Activated naive CD8-positive, alpha-beta T cell treated with anti-CD3 and anti-CD28 coated beads, Interleukin-2, amount 10 ng/mL, durations not matched to agents 7 days and 5 days (primary cell): ENCODE measurements around the gene EDIL3. TPM values are rescaled to one million over a fixed set of nuclear protein-coding genes. Genes with fewer than 3 reads are reported as not detected.
"Not testable (repeated sequence)": the region's sequence is repeated elsewhere in the genome, so short reads cannot be mapped to it uniquely, and the experiment has no call there.

Experiments
- ATAC-seq: fragments of 150-1000 bp; cut with Tn5 transposase; one replicate; pipeline ENCODE4 v1.10.0; 2021; ENCODE audit warnings: low read depth, moderate library complexity
- POLR2A ChIA-PET: fragments of 350-600 bp; sonication (Branson Sonifier 250); formaldehyde crosslinking; loops from one replicate; lab custom pipeline; 2021; ENCODE audit warnings: antibody characterized with exemption; lab: Charles Lee
- DNase-seq: peaks from one replicate; pipeline ENCODE4 v3.0.0; 2021
- H3K27ac Mint-ChIP-seq: one replicate; pipeline ENCODE4 v1.8.0; 2022; ENCODE audit warnings: mild to moderate bottlenecking, mixed read lengths
- H3K27me3 Mint-ChIP-seq: one replicate; pipeline ENCODE4 v1.8.0; 2022; ENCODE audit warnings: mild to moderate bottlenecking, moderate library complexity, mixed read lengths
- H3K36me3 Mint-ChIP-seq: one replicate; pipeline ENCODE4 v1.8.0; 2021; ENCODE audit warnings: mild to moderate bottlenecking, mixed read lengths
- H3K4me1 Mint-ChIP-seq: one replicate; pipeline ENCODE4 v1.8.0; 2021; ENCODE audit warnings: mixed read lengths
- H3K4me3 Mint-ChIP-seq: one replicate; pipeline ENCODE4 v1.8.0; 2022; ENCODE audit warnings: mild to moderate bottlenecking, moderate library complexity, mixed read lengths
- H3K9me3 Mint-ChIP-seq: one replicate; pipeline ENCODE4 v1.8.0; 2021; ENCODE audit warnings: mixed read lengths
- total RNA-seq, 2 experiments: library from RNA; stranded (reverse); gene quantifications; one replicate each; pipeline ENCODE4 v1.2.3, GENCODE V29; 2021

The EDIL3 gene
- total RNA-seq, 2 experiments from 2014 or later, result not detected

GRCh38 chr5:84069608-84070179 is 315.0 kb downstream of the EDIL3 start:
- Mint-ChIP-seq H3K27me3 (no peaks in the 10 kb centered on the region), H3K4me3 (no peak overlapping the region), H3K27ac (no peak overlapping the region), H3K9me3 (no peaks in the 10 kb centered on the region), H3K4me1 (no peaks in the 10 kb centered on the region), H3K36me3 (no peaks in the 10 kb centered on the region)
- POLR2A ChIA-PET, result no interaction called here
- DNase-seq (no peak), ATAC-seq (no peak)

DNA sequence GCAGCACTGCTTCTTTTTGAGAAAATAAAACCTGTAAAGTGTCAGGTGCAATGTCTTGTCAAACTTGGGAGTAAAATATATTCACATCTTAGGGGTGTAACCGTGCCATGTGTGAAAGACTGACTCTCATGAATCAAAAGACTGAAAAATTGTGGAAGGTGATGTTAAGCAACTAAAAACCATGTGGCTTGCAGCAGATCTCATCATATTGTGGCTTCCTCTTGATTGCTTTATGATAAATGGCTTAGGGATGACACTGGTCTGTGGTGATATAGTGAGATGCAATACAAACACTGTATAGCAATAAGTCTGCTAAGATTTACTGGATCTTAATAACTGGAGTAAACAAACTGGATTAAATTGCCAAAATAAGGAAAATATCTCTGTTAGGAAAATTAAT is 321.6 kb downstream of the EDIL3 start:
- Mint-ChIP-seq H3K4me3 (no peak overlapping the region), H3K9me3 (no peaks in the 10 kb centered on the region)
- POLR2A ChIA-PET, result no interaction called here

GRCh38 chr5:84059672-84060071 is 325.0 kb downstream of the EDIL3 start:
- no peaks in the 10 kb centered on the region for H3K9me3 Mint-ChIP-seq
- no peak overlapping the region for H3K27ac Mint-ChIP-seq
- no peaks in the 10 kb centered on the region for H3K4me1 Mint-ChIP-seq
- DNase-seq, result no peak
- H3K36me3 Mint-ChIP-seq, result no peaks in the 10 kb centered on the region
- ATAC-seq, result no peak
- H3K4me3 Mint-ChIP-seq, result no peak overlapping the region
- no peaks in the 10 kb centered on the region for H3K27me3 Mint-ChIP-seq
- POLR2A ChIA-PET, result no interaction called here

More for the DNA sequence above, 321.6 kb downstream of the EDIL3 start:
- Mint-ChIP-seq H3K36me3 (no peaks in the 10 kb centered on the region), H3K27ac (no peak overlapping the region), H3K4me1 (no peaks in the 10 kb centered on the region), H3K27me3 (no peaks in the 10 kb centered on the region)
- DNase-seq (no peak), ATAC-seq (no peak)

DNA sequence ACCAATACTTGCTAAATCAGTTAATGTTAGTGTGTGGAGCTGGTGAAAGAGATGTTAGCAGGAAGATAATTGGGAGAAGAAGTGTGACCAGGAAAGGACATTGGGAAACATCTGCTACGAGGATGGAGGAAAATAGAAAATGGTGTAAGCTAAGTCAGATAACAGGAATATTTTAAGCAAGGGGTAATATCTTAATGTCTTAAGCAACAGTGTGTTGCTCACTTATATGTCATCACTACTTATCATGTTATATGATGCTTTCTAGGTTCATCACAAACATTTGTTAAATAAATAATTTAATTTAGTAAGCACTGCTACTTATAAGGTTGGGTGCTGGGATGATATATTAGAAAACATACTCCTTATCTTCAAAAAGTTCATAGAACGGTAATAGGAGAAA is 326.1 kb downstream of the EDIL3 start:
- ATAC-seq, result no peak
- no peaks in the 10 kb centered on the region for H3K4me1 Mint-ChIP-seq
- H3K27ac Mint-ChIP-seq, result no peak overlapping the region
- H3K27me3 Mint-ChIP-seq, result no peaks in the 10 kb centered on the region
- DNase-seq, result no peak
- H3K4me3 Mint-ChIP-seq, result no peak overlapping the region
- H3K36me3 Mint-ChIP-seq, result no peaks in the 10 kb centered on the region
- H3K9me3 Mint-ChIP-seq, result no peaks in the 10 kb centered on the region
- POLR2A ChIA-PET, result no interaction called here

DNA sequence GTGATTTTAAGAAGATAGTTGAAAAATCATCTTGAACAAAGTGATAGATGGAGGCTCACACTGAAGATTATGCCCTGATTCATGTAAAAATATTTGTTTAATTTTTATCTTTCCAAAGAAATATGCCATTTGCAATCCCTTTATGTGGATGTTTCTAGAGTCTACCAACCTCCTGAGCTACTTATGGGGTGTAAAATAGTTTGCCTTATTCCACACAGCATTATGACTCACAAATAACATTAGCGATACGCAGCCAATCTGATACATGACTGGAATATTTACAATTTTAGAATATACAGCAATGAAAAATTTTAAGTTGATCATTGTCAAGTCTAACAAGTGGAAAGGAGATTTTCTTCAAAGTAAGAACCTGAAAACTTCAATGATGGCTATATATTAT is 327.5 kb downstream of the EDIL3 start:
- no peaks in the 10 kb centered on the region for H3K9me3 Mint-ChIP-seq
- POLR2A ChIA-PET, result no interaction called here
- no peak overlapping the region for H3K4me3 Mint-ChIP-seq
- H3K4me1 Mint-ChIP-seq, result no peaks in the 10 kb centered on the region
- H3K27ac Mint-ChIP-seq, result no peak overlapping the region
- no peaks in the 10 kb centered on the region for H3K27me3 Mint-ChIP-seq
- DNase-seq (no peak), ATAC-seq (no peak)
- H3K36me3 Mint-ChIP-seq, result no peaks in the 10 kb centered on the region

GRCh38 chr5:84045964-84046363 is 338.7 kb downstream of the EDIL3 start:
- ATAC-seq, result no peak
- POLR2A ChIA-PET, result no interaction called here
- Mint-ChIP-seq H3K36me3 (no peaks in the 10 kb centered on the region), H3K4me3 (no peak overlapping the region), H3K27me3 (no peaks in the 10 kb centered on the region), H3K4me1 (no peaks in the 10 kb centered on the region), H3K27ac (no peak overlapping the region), H3K9me3 (no peaks in the 10 kb centered on the region)
- no peak for DNase-seq

GRCh38 chr5:84036842-84037241 is 347.8 kb downstream of the EDIL3 start:
- ATAC-seq (no peak), DNase-seq (no peak)
- Mint-ChIP-seq H3K27ac (no peak overlapping the region), H3K36me3 (no peaks in the 10 kb centered on the region), H3K27me3 (no peaks in the 10 kb centered on the region), H3K4me3 (no peak overlapping the region), H3K9me3 (peaks cover 2% of the 10 kb centered on the region), H3K4me1 (no peaks in the 10 kb centered on the region)
- POLR2A ChIA-PET, result no interaction called here

DNA sequence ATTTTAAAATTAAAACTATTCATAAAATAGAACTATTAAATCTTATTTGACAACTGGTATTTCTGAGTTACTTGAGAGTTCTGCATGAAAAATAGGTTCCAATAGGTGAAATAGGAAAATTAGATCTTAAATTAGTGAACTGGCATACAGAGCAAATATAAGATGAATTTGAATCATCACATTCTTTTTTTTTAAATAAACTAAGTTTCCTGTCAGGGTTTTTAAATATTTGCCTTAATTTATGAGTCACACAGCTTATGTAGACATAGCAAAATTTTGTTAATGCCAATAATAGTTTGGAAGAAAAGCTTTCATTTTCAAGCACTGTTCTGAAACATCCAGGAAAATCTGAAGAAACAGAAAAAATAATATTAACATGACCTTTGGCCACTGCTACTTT is 352.4 kb downstream of the EDIL3 start:
- Mint-ChIP-seq H3K36me3 (no peaks in the 10 kb centered on the region), H3K27me3 (no peaks in the 10 kb centered on the region), H3K4me1 (no peaks in the 10 kb centered on the region), H3K9me3 (peaks cover 4% of the 10 kb centered on the region), H3K27ac (no peak overlapping the region), H3K4me3 (no peak overlapping the region)
- DNase-seq (no peak), ATAC-seq (no peak)
- POLR2A ChIA-PET, result no interaction called here

GRCh38 chr5:84028093-84028492 is 356.6 kb downstream of the EDIL3 start:
- Mint-ChIP-seq H3K4me1 (no peaks in the 10 kb centered on the region), H3K27ac (no peak overlapping the region), H3K27me3 (no peaks in the 10 kb centered on the region), H3K36me3 (no peaks in the 10 kb centered on the region), H3K4me3 (no peak overlapping the region), H3K9me3 (peaks cover 2% of the 10 kb centered on the region)
- no peak for ATAC-seq
- no peak for DNase-seq
- POLR2A ChIA-PET, result no interaction called here

DNA sequence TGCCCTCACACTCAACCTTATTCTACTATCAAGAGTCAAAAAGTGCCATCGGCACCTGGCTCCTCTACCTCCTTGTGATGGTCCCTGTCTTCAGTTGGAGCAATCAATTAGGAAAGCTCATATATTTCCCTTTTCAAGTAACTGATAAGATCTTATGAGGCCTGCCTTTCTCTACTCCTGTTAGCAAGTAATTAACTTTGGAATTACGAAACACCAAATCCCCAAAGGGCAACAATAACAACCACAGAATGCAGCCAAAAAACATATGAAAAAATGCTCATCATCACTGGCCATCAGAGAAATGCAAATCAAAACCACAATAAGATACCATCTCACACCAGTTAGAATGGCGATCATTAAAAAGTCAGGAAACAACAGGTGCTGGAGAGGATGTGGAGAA is 366.2 kb downstream of the EDIL3 start:
- H3K27me3 Mint-ChIP-seq, H3K36me3 Mint-ChIP-seq, H3K9me3 Mint-ChIP-seq, H3K4me3 Mint-ChIP-seq, DNase-seq, ATAC-seq, POLR2A ChIA-PET, H3K27ac Mint-ChIP-seq, H3K4me1 Mint-ChIP-seq: not testable (repeated sequence)

DNA sequence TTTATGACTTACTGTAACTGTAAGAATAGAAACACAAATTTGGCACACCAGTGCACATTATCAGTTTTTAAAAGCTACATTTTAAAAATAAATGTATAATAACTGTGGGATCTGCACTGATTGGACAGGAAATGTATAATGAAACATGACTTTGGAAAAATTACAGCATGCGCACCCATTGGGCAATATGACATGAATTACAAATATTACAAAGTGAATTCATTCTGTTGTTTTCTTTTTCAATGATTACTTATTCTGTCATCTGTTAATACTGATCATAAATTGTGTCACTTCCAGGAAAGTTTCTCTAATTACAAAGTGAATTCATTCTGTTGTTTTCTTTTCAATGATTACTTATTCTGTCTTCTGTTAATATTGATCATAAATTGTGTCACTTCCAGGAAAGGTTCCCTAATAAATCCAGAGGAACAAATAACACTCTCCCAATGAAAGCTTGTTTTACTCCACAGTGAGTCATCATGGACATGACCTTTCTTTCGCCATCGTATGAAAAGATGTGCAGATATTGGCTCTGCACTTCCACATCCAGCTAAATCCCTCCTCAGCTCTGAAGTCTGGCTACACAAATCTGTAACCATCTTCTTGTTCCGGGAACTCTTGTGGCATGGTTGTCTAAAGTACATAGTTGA is 367.0 kb downstream of the EDIL3 start:
- Mint-ChIP-seq H3K4me3 (no peak overlapping the region), H3K27me3 (no peaks in the 10 kb centered on the region), H3K4me1 (no peaks in the 10 kb centered on the region), H3K36me3 (no peaks in the 10 kb centered on the region), H3K9me3 (peaks cover 2% of the 10 kb centered on the region), H3K27ac (no peak overlapping the region)
- POLR2A ChIA-PET, result no interaction called here
- ATAC-seq (no peak), DNase-seq (no peak)

DNA sequence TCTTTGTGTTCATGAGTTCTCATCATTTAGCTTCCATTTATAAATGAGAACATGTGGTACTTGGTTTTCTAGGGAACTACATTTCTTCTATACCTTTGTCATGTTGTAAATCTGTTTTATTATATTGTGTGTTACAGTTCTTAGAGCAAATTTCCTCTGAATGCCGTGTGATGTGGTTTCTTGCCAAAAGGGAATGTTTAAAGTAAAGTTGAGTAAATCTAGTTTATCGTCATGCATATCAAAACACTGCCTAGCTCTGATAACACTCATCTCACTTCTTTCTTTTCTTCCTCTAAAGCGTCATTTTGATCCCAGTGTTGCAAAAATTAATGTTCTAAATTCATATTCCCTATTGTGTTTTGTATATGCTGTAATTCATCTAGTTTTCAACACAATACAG is 368.6 kb downstream of the EDIL3 start:
- DNase-seq (no peak), ATAC-seq (no peak)
- POLR2A ChIA-PET, result no interaction called here
- Mint-ChIP-seq H3K9me3 (peaks cover 2% of the 10 kb centered on the region), H3K4me1 (no peaks in the 10 kb centered on the region), H3K36me3 (no peaks in the 10 kb centered on the region), H3K27me3 (no peaks in the 10 kb centered on the region), H3K4me3 (no peak overlapping the region), H3K27ac (no peak overlapping the region)

DNA sequence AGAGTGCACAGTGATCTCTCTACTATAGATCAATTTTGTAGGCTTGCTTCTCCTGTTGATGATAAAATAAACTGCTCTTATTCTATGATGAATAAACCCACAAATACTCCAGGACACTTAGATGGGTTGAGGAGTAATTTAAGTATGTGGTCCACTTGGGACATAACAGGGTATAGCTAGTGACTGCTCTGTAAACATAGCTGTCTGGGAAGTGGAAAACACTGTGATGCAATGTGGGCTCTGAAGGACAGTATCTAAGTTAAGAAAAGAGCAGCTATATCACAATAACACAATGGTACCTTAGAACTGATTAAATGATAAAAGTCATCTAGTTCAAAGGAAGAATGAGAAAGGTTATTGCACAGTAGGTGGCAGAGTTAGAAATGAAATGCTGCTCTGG is 369.7 kb downstream of the EDIL3 start:
- no peak for DNase-seq
- no peak overlapping the region for H3K27ac Mint-ChIP-seq
- peaks cover 2% of the 10 kb centered on the region for H3K9me3 Mint-ChIP-seq
- no peaks in the 10 kb centered on the region for H3K27me3 Mint-ChIP-seq
- no peak overlapping the region for H3K4me3 Mint-ChIP-seq
- no peak for ATAC-seq
- POLR2A ChIA-PET, result no interaction called here
- no peaks in the 10 kb centered on the region for H3K36me3 Mint-ChIP-seq
- H3K4me1 Mint-ChIP-seq, result no peaks in the 10 kb centered on the region

- ATAC-seq (no peak), DNase-seq (no peak)
- no peak overlapping the region for H3K4me3 Mint-ChIP-seq
- POLR2A ChIA-PET, result no interaction called here
- no peak overlapping the region for H3K27ac Mint-ChIP-seq
- H3K36me3 Mint-ChIP-seq, result no peaks in the 10 kb centered on the region
- no peaks in the 10 kb centered on the region for H3K27me3 Mint-ChIP-seq
- H3K9me3 Mint-ChIP-seq, result peaks cover 3% of the 10 kb centered on the region
- no peaks in the 10 kb centered on the region for H3K4me1 Mint-ChIP-seq
Measured at GRCh38 chr5:83993803-83994202, 390.9 kb downstream of the EDIL3 start.
